Ureter (tissue), 1 donor: ENCODE measurements around the gene GNAZ. TPM values are rescaled to one million over a fixed set of nuclear protein-coding genes. Genes with fewer than 3 reads are reported as not detected.
"Not testable (repeated sequence)": the region's sequence is repeated elsewhere in the genome, so short reads cannot be mapped to it uniquely, and the experiment has no call there.

ENCODE experiments used
- DNase-seq: peaks from one replicate; pipeline ENCODE4 v3.0.0-alpha.2; 2020; ENCODE audit warnings: low spot score
- total RNA-seq: library from RNA; stranded (reverse); gene quantifications from one replicate; pipeline ENCODE4 v1.2.4, GENCODE V29; 2023
- donor health status: DM: yes; HTN: yes; CAD: no.

Gene GNAZ
- total RNA-seq, 1 donor from 2014 or later, result 10.7 TPM

- DNase-seq, result no peak
Observed at GRCh38 chr22:23044570-23044969, 25.7 kb upstream of the GNAZ start.

DNA sequence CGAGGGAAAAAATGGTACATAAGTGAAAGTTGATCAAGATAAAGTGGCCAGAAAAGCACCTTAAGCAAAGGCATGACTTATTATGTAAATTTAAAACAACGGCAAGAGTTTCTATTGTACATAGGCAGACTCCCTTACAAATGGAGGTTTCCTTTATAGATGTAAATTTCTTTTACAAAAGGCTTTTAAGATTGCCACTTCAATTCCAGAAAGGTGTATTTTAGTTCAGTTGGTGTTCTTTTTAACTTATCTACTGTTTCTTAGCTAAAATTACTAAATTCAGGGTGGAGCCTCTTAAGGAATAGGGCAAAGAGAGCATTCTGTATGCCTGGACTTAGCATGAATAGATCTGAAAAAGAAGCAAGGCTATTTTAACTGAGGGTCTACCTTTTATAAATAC lies 24.9 kb upstream of the GNAZ start:
- DNase-seq, result no peak

DNA sequence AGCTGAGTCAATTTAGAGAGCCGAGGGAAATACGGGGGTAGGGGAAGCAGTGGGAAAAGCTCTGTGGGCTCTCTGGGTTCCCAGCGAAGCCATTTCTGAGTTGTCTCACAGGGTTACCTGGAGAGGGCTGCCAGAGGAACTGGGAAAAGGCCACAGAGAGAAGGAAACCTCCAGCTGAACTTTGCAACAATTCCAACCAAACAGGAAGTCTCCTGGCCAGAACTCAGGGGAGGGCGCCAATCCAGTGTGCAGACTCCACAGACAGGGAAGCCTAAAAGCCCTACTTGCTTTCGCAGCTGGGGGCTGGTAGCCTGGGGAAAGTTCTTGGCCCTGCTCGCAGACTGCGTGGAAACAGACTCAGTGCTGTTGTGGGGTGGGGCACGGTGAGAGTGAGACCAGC lies 23.1 kb upstream of the GNAZ start:
- DNase-seq, result no peak

GRCh38 chr22:23047742-23048141 lies 22.6 kb upstream of the GNAZ start:
- no peak for DNase-seq

DNA sequence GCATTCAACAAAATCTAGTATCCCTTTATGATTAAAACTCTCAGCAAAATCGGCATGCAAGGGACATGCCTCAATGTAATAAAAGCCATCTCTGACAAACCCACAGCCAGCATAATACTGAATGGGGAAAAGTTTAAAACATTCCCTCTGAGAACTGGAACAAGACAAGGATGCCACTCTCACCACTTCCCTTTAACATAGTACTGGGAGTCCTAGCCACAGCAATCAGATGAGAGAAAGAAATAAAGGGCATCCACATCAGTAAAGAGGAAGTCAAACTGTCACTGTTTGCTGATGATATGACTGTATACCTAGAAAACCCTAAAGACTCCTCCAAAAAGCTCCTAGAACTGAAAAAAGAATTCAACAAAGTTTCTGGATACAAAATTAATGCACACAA lies 19.8 kb upstream of the GNAZ start:
- not testable (repeated sequence) for DNase-seq

DNA sequence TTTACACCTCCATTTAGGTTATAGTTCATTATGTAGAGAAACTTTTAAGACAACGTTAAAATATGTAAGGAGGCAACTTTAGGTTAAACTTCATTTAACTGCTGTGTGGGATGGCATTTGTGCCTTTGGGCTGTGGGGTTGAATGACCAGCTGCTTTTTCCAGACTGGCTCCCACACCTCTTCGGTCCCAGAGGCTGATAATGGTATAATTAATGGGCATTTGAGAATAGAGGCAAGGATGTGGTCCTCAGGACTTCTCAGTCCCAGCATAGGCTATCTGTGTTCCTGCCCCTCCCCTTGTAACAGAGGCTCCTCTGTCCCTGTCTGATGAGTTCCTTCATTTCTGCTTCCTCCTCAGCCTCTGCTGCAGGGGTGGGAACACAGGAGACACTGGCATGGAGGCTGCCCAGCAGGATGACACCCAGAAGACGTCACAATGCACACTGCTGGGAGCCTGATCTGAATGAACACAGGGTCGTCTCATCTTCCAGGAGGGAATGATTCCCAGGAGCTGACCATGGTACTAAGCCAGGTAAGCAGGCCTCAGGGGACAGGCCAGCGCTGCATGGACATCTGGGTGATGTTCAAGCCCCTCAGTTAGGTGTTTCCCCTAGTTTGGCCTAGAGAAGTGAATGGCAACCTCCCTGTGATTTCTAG lies 17.1 kb upstream of the GNAZ start:
- DNase-seq, result no peak

- peak; percentile 22 for DNase-seq
Observed at GRCh38 chr22:23053912-23054530, 16.3 kb upstream of the GNAZ start.

- peak; percentile 20 for DNase-seq
Observed at GRCh38 chr22:23054531-23055257, 15.6 kb upstream of the GNAZ start.

GRCh38 chr22:23055449-23056179 lies 14.7 kb upstream of the GNAZ start:
- no peak for DNase-seq

DNA sequence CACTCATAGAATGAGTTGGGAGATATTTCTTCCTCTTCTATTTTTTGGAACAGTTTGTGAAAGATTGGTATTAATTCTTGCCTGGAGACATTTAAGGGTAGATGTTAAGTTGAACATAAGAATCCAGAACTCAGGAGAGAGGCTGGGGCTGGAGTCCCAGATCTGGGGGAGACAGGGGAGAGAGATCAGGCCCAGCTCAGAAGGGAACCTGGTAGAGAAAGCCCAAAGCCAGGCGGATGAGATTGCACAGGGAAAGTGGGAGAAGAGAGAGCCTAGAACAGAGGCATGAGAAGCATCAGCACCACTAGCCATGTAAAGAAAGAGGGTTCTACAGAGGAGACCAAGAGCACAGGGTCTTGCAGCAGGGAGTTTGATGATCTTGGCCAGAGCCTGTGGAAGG lies 13.0 kb upstream of the GNAZ start:
- DNase-seq, result peak; percentile 18

DNA sequence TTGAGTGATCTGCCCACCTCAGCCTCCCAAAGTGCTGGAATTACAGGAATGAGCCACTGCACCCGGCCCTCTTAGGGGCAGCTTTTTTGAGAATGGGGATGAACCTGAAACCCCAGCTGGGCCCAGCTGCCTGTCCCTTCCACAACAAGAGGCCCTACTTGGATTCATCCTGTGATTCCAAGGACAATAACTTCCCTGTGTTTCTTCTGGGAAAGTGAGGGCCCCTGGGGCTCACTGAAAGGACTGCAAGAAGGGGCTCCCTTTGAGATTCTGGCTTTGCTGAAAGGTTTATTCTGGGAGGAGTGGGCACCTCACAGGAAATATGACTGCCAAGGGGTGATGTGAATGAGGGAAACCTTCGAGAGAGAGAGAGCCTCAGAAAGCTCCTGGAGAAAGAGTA lies 12.3 kb upstream of the GNAZ start:
- peak; percentile 10 for DNase-seq

GRCh38 chr22:23058481-23059283 lies 11.6 kb upstream of the GNAZ start:
- peak; percentile 34 for DNase-seq

DNA sequence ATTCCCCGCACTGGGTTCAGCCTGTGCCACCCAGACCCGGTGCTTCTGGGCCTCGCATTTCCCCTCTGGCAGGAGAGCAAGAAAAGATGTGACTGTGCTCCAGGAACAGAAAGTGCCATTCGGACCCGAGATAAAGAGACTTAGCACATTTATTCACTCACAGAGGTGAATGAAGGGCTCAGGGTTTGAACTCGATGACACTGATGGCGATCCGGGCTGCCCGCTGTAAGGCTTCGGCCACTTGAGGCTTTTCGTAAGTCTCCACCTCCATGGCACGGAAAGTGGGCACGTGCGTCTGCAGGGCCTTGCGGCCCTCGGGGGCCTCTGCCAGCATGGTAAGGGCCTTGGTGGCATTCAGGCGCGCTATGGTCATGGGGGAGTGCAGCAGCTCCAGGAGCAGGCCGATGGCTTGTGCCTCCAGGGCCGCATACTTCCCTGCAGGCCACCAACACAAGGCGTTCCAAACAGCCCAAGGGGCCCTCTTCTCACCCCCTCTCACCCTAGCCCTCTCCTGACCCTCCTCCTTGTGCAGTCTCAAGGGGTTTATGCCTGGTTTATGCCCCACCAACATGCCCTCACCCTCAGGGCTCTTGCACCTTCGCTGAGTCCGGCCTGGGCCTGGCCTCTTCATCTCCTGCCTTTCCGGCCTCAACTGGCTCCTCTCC lies 10.9 kb upstream of the GNAZ start:
- peak; percentile 27 for DNase-seq

DNA sequence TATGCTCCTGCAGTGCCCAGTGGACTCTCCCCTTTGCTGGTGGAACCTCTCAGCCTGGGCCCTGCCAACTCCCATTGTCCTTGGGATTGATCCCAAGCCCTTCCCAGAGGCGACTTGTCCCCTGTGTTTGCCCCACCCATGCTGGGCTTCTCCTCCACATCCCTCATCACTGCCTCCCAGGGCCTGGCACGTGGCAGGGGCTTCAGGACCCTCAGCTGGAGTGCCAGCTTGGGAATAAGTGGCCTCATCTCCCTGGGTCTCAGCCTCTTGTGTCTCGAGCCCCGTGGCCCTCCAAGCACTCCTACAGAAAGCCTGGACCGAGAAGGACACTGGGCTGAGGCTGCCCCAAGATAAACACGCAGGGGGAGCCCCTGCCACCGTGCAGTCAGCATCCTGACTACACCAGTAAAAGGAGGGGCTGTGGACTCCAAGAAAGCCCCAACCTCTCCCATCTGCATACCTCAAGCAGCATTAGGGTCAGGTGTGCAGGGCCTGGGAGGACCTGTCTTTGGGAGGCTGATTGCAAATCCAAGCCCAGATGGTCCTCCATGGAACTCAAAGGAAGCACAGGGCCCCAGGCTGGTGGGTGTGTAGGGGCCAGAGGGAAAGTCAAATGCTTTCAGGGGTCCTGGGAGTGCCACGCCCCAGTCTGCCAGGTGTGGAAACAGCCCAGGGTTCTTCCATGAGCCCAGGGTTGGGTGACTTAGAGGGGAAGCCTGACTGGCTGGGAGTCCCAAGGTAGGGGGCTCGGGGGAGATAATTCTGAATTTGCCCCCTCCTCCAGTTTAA lies 9.5 kb upstream of the GNAZ start:
- peak; percentile 30 for DNase-seq

GRCh38 chr22:23061471-23062280 lies 8.6 kb upstream of the GNAZ start:
- peak; percentile 37 for DNase-seq

- DNase-seq, result peak; percentile 29
Observed at GRCh38 chr22:23062616-23063538, 7.4 kb upstream of the GNAZ start.

- DNase-seq, result peak; percentile 39
Observed at GRCh38 chr22:23063539-23064380, 6.6 kb upstream of the GNAZ start.
